NOMO-1 treated with DMSO at 0.1 percent for 48 hours (cell line): ENCODE measurements around the gene SOST.

Experiments used
- DNase-seq: peaks from one replicate; lab custom pipeline; 2025; ENCODE audit not compliant: unreplicated experiment; lab: John Stamatoyannopoulos, UW

SOST gene

GRCh38 chr17:43710101-43710500, 48.5 kb downstream of the SOST start:
- DNase-seq, result no peak

DNA sequence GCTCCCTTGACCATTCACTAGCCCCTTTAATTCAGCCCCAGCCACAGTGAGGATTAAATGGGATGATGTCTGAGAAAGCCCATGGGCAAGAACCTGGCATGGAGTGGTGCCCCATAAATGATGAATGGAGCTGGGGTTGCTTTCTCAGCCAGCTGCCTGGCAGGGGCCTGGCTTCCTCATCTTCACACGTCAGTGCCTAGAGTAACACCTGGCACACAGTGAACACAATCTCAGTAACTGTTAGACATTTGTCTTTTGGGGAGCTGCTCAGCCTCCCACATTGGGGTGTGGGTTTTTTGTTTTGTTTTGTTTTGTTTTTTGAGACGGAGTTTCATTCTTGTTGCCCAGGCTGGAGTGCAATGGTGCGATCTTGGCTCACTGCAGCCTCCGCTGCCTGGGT, 49.4 kb downstream of the SOST start:
- DNase-seq, result no peak

- no peak for DNase-seq
Observed at GRCh38 chr17:43707184-43707583, 51.4 kb downstream of the SOST start.

DNA sequence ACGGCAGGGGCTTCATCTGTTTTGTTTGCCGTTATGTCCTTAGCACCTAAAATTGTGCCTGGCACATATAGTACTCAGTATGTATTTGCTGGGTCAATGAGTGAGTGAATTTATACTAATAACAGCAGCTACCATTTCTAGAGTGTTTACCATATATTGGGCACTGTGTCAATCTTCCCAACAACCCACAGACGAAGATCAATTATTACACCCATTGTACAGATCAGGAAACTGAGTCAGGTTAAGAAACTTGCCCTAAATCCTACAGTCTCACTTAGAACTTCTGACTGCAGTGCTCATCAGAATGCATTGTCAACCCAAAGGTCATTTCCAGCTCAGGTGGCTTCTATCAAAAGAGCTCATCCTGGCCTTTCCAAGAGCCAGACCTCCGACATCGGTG, 52.4 kb downstream of the SOST start:
- no peak for DNase-seq
